ENCODE measurements around the gene BCKDHB.
A peak's percentile ranks its signal among the peaks of the same experiment; 100 is the strongest.
"Not testable (repeated sequence)": the region's sequence is repeated elsewhere in the genome, so short reads cannot be mapped to it uniquely, and the experiment has no call there.

BCKDHB gene

GRCh38 chr6:80234908-80235307, 128.4 kb downstream of the BCKDHB start:
- H3K4me3 ChIP-seq (ENCODE audit: low read length) = no peak overlapping the region
- H3K36me3 ChIP-seq (ENCODE audit: insufficient read depth, low read length) = peaks cover 3% of the 10 kb centered on the region
- no peak overlapping the region for H3K4me2 ChIP-seq (ENCODE audit: low read length)
- H3K27me3 ChIP-seq (ENCODE audit: control insufficient read depth, insufficient read depth, low read length) = no peaks in the 10 kb centered on the region
- no peaks in the 10 kb centered on the region for H3K4me1 ChIP-seq (ENCODE audit: control insufficient read depth, insufficient read depth, low read length)
- no peak overlapping the region for H3K9ac ChIP-seq (ENCODE audit: low read depth, low read length)
- H3K9me3 ChIP-seq (replicated peaks; ENCODE audit: low read length) = no peaks in the 10 kb centered on the region

- Histone ChIP-seq H3K9me3 (replicated peaks; ENCODE audit: low read length) (no peaks in the 10 kb centered on the region), H3K36me3 (ENCODE audit: insufficient read depth, low read length) (peaks cover 3% of the 10 kb centered on the region), H3K4me2 (ENCODE audit: low read length) (no peak overlapping the region), H3K4me1 (ENCODE audit: control insufficient read depth, insufficient read depth, low read length) (no peaks in the 10 kb centered on the region), H3K27me3 (ENCODE audit: control insufficient read depth, insufficient read depth, low read length) (no peaks in the 10 kb centered on the region), H3K4me3 (ENCODE audit: low read length) (no peak overlapping the region), H3K9ac (ENCODE audit: low read depth, low read length) (no peak overlapping the region)
These were observed 129.2 kb downstream of the BCKDHB start for GRCh38 chr6:80235647-80236046.

GRCh38 chr6:80238754-80239153, 132.3 kb downstream of the BCKDHB start:
- H3K27me3 ChIP-seq (ENCODE audit: control insufficient read depth, insufficient read depth, low read length); H3K9ac ChIP-seq (ENCODE audit: low read depth, low read length): not testable (repeated sequence)

GRCh38 chr6:80245043-80245442, 138.6 kb downstream of the BCKDHB start:
- no peak overlapping the region for H3K9ac ChIP-seq (ENCODE audit: low read depth, low read length)
- H3K4me3 ChIP-seq (ENCODE audit: low read length) = no peak overlapping the region
- peaks cover 12% of the 10 kb centered on the region for H3K4me1 ChIP-seq (ENCODE audit: control insufficient read depth, insufficient read depth, low read length)
- H3K27me3 ChIP-seq (ENCODE audit: control insufficient read depth, insufficient read depth, low read length) = no peaks in the 10 kb centered on the region
- no peaks in the 10 kb centered on the region for H3K9me3 ChIP-seq (replicated peaks; ENCODE audit: low read length)
- H3K36me3 ChIP-seq (ENCODE audit: insufficient read depth, low read length) = no peaks in the 10 kb centered on the region
- no peak overlapping the region for H3K4me2 ChIP-seq (ENCODE audit: low read length)

More at GRCh38 chr6:80238754-80239153, 132.3 kb downstream of the BCKDHB start:
- H3K9me3 ChIP-seq (replicated peaks; ENCODE audit: low read length); H3K4me2 ChIP-seq (ENCODE audit: low read length); H3K4me1 ChIP-seq (ENCODE audit: control insufficient read depth, insufficient read depth, low read length); H3K4me3 ChIP-seq (ENCODE audit: low read length); H3K36me3 ChIP-seq (ENCODE audit: insufficient read depth, low read length): not testable (repeated sequence)

- Histone ChIP-seq H3K9me3 (replicated peaks; ENCODE audit: low read length) (no peaks in the 10 kb centered on the region), H3K4me1 (ENCODE audit: control insufficient read depth, insufficient read depth, low read length) (peaks cover 23% of the 10 kb centered on the region), H3K4me3 (ENCODE audit: low read length) (no peak overlapping the region), H3K36me3 (ENCODE audit: insufficient read depth, low read length) (no peaks in the 10 kb centered on the region), H3K27me3 (ENCODE audit: control insufficient read depth, insufficient read depth, low read length) (no peaks in the 10 kb centered on the region), H3K9ac (ENCODE audit: low read depth, low read length) (no peak overlapping the region), H3K4me2 (ENCODE audit: low read length) (peak overlapping the region; percentile 27)
These were observed 143.4 kb downstream of the BCKDHB start for GRCh38 chr6:80249897-80250296.

GRCh38 chr6:80250391-80250997, 144.0 kb downstream of the BCKDHB start:
- Histone ChIP-seq H3K27me3 (ENCODE audit: control insufficient read depth, insufficient read depth, low read length) (no peaks in the 10 kb centered on the region), H3K4me1 (ENCODE audit: control insufficient read depth, insufficient read depth, low read length) (peaks cover 23% of the 10 kb centered on the region), H3K4me2 (ENCODE audit: low read length) (no peak overlapping the region), H3K9me3 (replicated peaks; ENCODE audit: low read length) (no peaks in the 10 kb centered on the region), H3K4me3 (ENCODE audit: low read length) (no peak overlapping the region), H3K36me3 (ENCODE audit: insufficient read depth, low read length) (no peaks in the 10 kb centered on the region), H3K9ac (ENCODE audit: low read depth, low read length) (no peak overlapping the region)

GRCh38 chr6:80251321-80251720, 144.8 kb downstream of the BCKDHB start:
- H3K27me3 ChIP-seq (ENCODE audit: control insufficient read depth, insufficient read depth, low read length) = no peaks in the 10 kb centered on the region
- H3K9ac ChIP-seq (ENCODE audit: low read depth, low read length) = no peak overlapping the region
- H3K4me3 ChIP-seq (ENCODE audit: low read length) = no peak overlapping the region
- peaks cover 23% of the 10 kb centered on the region for H3K4me1 ChIP-seq (ENCODE audit: control insufficient read depth, insufficient read depth, low read length)
- no peaks in the 10 kb centered on the region for H3K9me3 ChIP-seq (replicated peaks; ENCODE audit: low read length)
- H3K4me2 ChIP-seq (ENCODE audit: low read length) = no peak overlapping the region
- no peaks in the 10 kb centered on the region for H3K36me3 ChIP-seq (ENCODE audit: insufficient read depth, low read length)

GRCh38 chr6:80254716-80255115, 148.2 kb downstream of the BCKDHB start:
- no peaks in the 10 kb centered on the region for H3K36me3 ChIP-seq (ENCODE audit: insufficient read depth, low read length)
- no peak overlapping the region for H3K4me2 ChIP-seq (ENCODE audit: low read length)
- no peak overlapping the region for H3K9ac ChIP-seq (ENCODE audit: low read depth, low read length)
- H3K9me3 ChIP-seq (replicated peaks; ENCODE audit: low read length) = no peaks in the 10 kb centered on the region
- H3K4me1 ChIP-seq (ENCODE audit: control insufficient read depth, insufficient read depth, low read length) = peaks cover 14% of the 10 kb centered on the region
- H3K4me3 ChIP-seq (ENCODE audit: low read length) = no peak overlapping the region
- no peaks in the 10 kb centered on the region for H3K27me3 ChIP-seq (ENCODE audit: control insufficient read depth, insufficient read depth, low read length)

- H3K4me2 ChIP-seq (ENCODE audit: low read length) = no peak overlapping the region
- H3K4me3 ChIP-seq (ENCODE audit: low read length) = no peak overlapping the region
- H3K36me3 ChIP-seq (ENCODE audit: insufficient read depth, low read length) = no peaks in the 10 kb centered on the region
- no peaks in the 10 kb centered on the region for H3K9me3 ChIP-seq (replicated peaks; ENCODE audit: low read length)
- H3K4me1 ChIP-seq (ENCODE audit: control insufficient read depth, insufficient read depth, low read length) = no peaks in the 10 kb centered on the region
- no peaks in the 10 kb centered on the region for H3K27me3 ChIP-seq (ENCODE audit: control insufficient read depth, insufficient read depth, low read length)
- no peak overlapping the region for H3K9ac ChIP-seq (ENCODE audit: low read depth, low read length)
These were observed 150.2 kb downstream of the BCKDHB start for GRCh38 chr6:80256691-80257090.

GRCh38 chr6:80259118-80259517, 152.6 kb downstream of the BCKDHB start:
- H3K9me3 ChIP-seq (replicated peaks; ENCODE audit: low read length) = no peaks in the 10 kb centered on the region
- H3K4me2 ChIP-seq (ENCODE audit: low read length) = no peak overlapping the region
- no peak overlapping the region for H3K9ac ChIP-seq (ENCODE audit: low read depth, low read length)
- no peaks in the 10 kb centered on the region for H3K4me1 ChIP-seq (ENCODE audit: control insufficient read depth, insufficient read depth, low read length)
- H3K4me3 ChIP-seq (ENCODE audit: low read length) = no peak overlapping the region
- no peaks in the 10 kb centered on the region for H3K27me3 ChIP-seq (ENCODE audit: control insufficient read depth, insufficient read depth, low read length)
- no peaks in the 10 kb centered on the region for H3K36me3 ChIP-seq (ENCODE audit: insufficient read depth, low read length)

GRCh38 chr6:80263585-80263984, 157.1 kb downstream of the BCKDHB start:
- H3K4me2 ChIP-seq (ENCODE audit: low read length) = no peak overlapping the region
- no peak overlapping the region for H3K4me3 ChIP-seq (ENCODE audit: low read length)
- H3K9ac ChIP-seq (ENCODE audit: low read depth, low read length) = no peak overlapping the region
- no peaks in the 10 kb centered on the region for H3K27me3 ChIP-seq (ENCODE audit: control insufficient read depth, insufficient read depth, low read length)
- H3K36me3 ChIP-seq (ENCODE audit: insufficient read depth, low read length) = no peaks in the 10 kb centered on the region
- H3K4me1 ChIP-seq (ENCODE audit: control insufficient read depth, insufficient read depth, low read length) = no peaks in the 10 kb centered on the region
- H3K9me3 ChIP-seq (replicated peaks; ENCODE audit: low read length) = no peaks in the 10 kb centered on the region

- Histone ChIP-seq H3K9me3 (replicated peaks; ENCODE audit: low read length) (no peaks in the 10 kb centered on the region), H3K36me3 (ENCODE audit: insufficient read depth, low read length) (no peaks in the 10 kb centered on the region), H3K4me2 (ENCODE audit: low read length) (no peak overlapping the region), H3K27me3 (ENCODE audit: control insufficient read depth, insufficient read depth, low read length) (no peaks in the 10 kb centered on the region), H3K9ac (ENCODE audit: low read depth, low read length) (no peak overlapping the region), H3K4me1 (ENCODE audit: control insufficient read depth, insufficient read depth, low read length) (no peaks in the 10 kb centered on the region), H3K4me3 (ENCODE audit: low read length) (no peak overlapping the region)
These were observed 162.6 kb downstream of the BCKDHB start for GRCh38 chr6:80268865-80269730.

Data from skeletal muscle satellite cell (primary cell).